OCI-LY7 (cell line): ENCODE data around the gene TMEM182. TPM values are rescaled to one million over a fixed set of nuclear protein-coding genes. Genes with fewer than 3 reads are reported as not detected.

ENCODE experiments used
- BruUV-seq: library from RNA; stranded (reverse); fragments of 400-500 nt; replicated peaks from 2 replicates; lab custom pipeline; 2021; lab: Mats Ljungman, UMichigan
- CTCF ChIA-PET: fragments of 300-600 bp; sonication (Branson Sonifier 250); formaldehyde crosslinking; loops from one replicate; lab custom pipeline; 2022; ENCODE audit warnings: antibody characterized with exemption; ENCODE audit not compliant: unreplicated experiment; lab: Charles Lee
- POLR2A ChIA-PET: fragments of 300-600 bp; sonication (Branson Sonifier 250); formaldehyde crosslinking; loops from one replicate; lab custom pipeline; 2022; ENCODE audit warnings: antibody characterized with exemption; lab: Charles Lee
- DNase-seq: peaks from one replicate; pipeline ENCODE4 v3.0.0-alpha.2; 2015; ENCODE audit warnings: low spot score
- H2AFZ ChIP-seq: fragments of 200-600 bp; sonication (generic), shearing (Covaris generic); 2 replicates; pipeline ENCODE4 v1.6.1; 2014; ENCODE audit warnings: mild to moderate bottlenecking, antibody characterized with exemption, low read length, moderate library complexity
- H3K27ac ChIP-seq: fragments of 200-600 bp; sonication (generic); 2 replicates; pipeline ENCODE4 v1.5.1; 2014; ENCODE audit warnings: mixed run types, low read depth, mild to moderate bottlenecking, moderate library complexity, low read length, inconsistent platforms; ENCODE audit not compliant: poor library complexity, severe bottlenecking
- H3K36me3 ChIP-seq: fragments of 200-600 bp; sonication (generic); 2 replicates; pipeline ENCODE4 v1.6.1; 2014; ENCODE audit warnings: mild to moderate bottlenecking, antibody characterized with exemption, low read length, moderate library complexity, mixed read lengths; ENCODE audit not compliant: insufficient read depth
- H3K4me1 ChIP-seq: fragments of 200-600 bp; sonication (generic); 2 replicates; pipeline ENCODE4 v1.5.1; 2014; ENCODE audit warnings: mild to moderate bottlenecking, low read length; ENCODE audit not compliant: insufficient read depth, poor library complexity, severe bottlenecking
- H3K4me2 ChIP-seq: fragments of 200-600 bp; sonication (generic); 2 replicates; pipeline ENCODE4 v1.6.1; 2014; ENCODE audit warnings: mild to moderate bottlenecking, low read length
- H3K4me3 ChIP-seq: fragments of 200-600 bp; sonication (generic); 2 replicates; pipeline ENCODE4 v1.5.1; 2014; ENCODE audit warnings: mild to moderate bottlenecking, low read depth, low read length; ENCODE audit not compliant: poor library complexity, severe bottlenecking
- H3K79me2 ChIP-seq: fragments of 200-600 bp; sonication (generic); 2 replicates; pipeline ENCODE4 v1.6.1; 2016; ENCODE audit warnings: low read depth, mild to moderate bottlenecking, low read length, moderate library complexity, mixed read lengths; ENCODE audit not compliant: insufficient read depth
- H3K9me2 ChIP-seq: fragments of 200-600 bp; sonication (generic); 2 replicates; pipeline ENCODE4 v1.6.1; 2016; ENCODE audit warnings: mild to moderate bottlenecking, low read length, mixed read lengths; ENCODE audit not compliant: insufficient read depth
- H3K9me3 ChIP-seq: fragments of 200-600 bp; sonication (generic); 2 replicates; pipeline ENCODE4 v1.6.1; 2014; ENCODE audit warnings: mild to moderate bottlenecking, mixed run types, low read length, mixed read lengths
- H4K20me1 ChIP-seq: fragments of 200-600 bp; sonication (generic); 2 replicates; pipeline ENCODE4 v1.6.1; 2014; ENCODE audit warnings: mild to moderate bottlenecking, antibody characterized with exemption, low read length, moderate library complexity, mixed read lengths; ENCODE audit not compliant: insufficient read depth
- EZH2phosphoT487 ChIP-seq: fragments of 200-600 bp; sonication (generic); IDR thresholded peaks from 2 replicates; pipeline ENCODE4 v1.6.1; 2018; ENCODE audit warnings: low read depth, borderline replicate concordance, mild to moderate bottlenecking, mixed run types, antibody characterized with exemption, low read length, moderate library complexity, mixed read lengths
- intact Hi-C: fragments of 100-400 bp; cut with micrococcal nuclease; formaldehyde crosslinking; loops from one replicate; pipeline ENCODE4 v1.10.0; 2022; ENCODE audit not compliant: unreplicated experiment
- total RNA-seq, 2 experiments: library from RNA; depleted of rRNA in 1 of 2; stranded (reverse); fragments of >200 nt in 1 of 2; shearing (Covaris generic) in 1 of 2; gene quantifications; 2 replicates each; pipeline ENCODE4 v1.2.3, GENCODE V29; 2014 to 2022
- TF ChIP-seq, protein P1 (sequence below): fragments of 200-600 bp; sonication (generic); conservative IDR thresholded peaks from 2 replicates; pipeline ENCODE4 v1.5.1; 2014; ENCODE audit warnings: mild to moderate bottlenecking, antibody characterized with exemption, low read length, moderate library complexity, mixed read lengths

TMEM182 gene
- total RNA-seq, 2 experiments from 2014 or later, result 2.1 to 3.2 TPM

- Histone ChIP-seq H3K27ac (no peak overlapping the region), H3K36me3 (no peaks in the 10 kb centered on the region), H3K9me3 (peaks cover 9% of the 10 kb centered on the region), H3K4me3 (no peak overlapping the region), H2AFZ (no peak overlapping the region), H3K4me1 (no peaks in the 10 kb centered on the region), H3K79me2 (no peaks in the 10 kb centered on the region), H4K20me1 (no peaks in the 10 kb centered on the region), H3K9me2 (no peaks in the 10 kb centered on the region), H3K4me2 (no peak overlapping the region)
- CTCF ChIA-PET, result no interaction called here
- TF ChIP-seq, protein P1, sequence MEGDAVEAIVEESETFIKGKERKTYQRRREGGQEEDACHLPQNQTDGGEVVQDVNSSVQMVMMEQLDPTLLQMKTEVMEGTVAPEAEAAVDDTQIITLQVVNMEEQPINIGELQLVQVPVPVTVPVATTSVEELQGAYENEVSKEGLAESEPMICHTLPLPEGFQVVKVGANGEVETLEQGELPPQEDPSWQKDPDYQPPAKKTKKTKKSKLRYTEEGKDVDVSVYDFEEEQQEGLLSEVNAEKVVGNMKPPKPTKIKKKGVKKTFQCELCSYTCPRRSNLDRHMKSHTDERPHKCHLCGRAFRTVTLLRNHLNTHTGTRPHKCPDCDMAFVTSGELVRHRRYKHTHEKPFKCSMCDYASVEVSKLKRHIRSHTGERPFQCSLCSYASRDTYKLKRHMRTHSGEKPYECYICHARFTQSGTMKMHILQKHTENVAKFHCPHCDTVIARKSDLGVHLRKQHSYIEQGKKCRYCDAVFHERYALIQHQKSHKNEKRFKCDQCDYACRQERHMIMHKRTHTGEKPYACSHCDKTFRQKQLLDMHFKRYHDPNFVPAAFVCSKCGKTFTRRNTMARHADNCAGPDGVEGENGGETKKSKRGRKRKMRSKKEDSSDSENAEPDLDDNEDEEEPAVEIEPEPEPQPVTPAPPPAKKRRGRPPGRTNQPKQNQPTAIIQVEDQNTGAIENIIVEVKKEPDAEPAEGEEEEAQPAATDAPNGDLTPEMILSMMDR, result no peak
- TF ChIP-seq EZH2phosphoT487, result no peak
- BruUV-seq, result no TSS peak
- intact Hi-C loops, result no loop called here
- no peak for DNase-seq
- POLR2A ChIA-PET, result interaction anchor here (0.7 kb wide), 1 partner anchor 62 kb away, joined by 3 read pairs; no protein-coding TSS in a partner anchor
Observed at GRCh38 chr2:102803041-102803896, 41.4 kb downstream of the TMEM182 start.

DNA sequence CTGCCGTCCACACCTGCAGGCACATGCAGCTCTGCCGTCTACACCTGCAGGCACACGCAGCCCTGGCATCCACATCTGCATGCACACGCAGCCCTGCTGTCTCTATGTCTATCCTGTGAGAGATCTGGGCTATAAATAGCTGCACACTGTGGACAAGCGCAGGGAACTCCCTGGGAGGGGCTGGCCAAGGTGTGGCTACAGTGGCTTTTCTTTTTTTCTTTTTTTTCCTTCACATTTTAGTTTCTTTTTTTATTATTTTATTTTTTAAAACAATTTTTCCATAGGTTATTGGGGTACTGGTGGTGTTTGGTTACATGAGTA lies 42.0 kb downstream of the TMEM182 start:
- intact Hi-C loops, result no loop called here
- Histone ChIP-seq H3K79me2 (no peaks in the 10 kb centered on the region), H3K36me3 (no peaks in the 10 kb centered on the region), H3K4me3 (no peak overlapping the region), H3K4me2 (no peak overlapping the region), H3K27ac (no peak overlapping the region), H4K20me1 (no peaks in the 10 kb centered on the region), H3K9me3 (peaks cover 9% of the 10 kb centered on the region), H2AFZ (no peak overlapping the region), H3K9me2 (no peaks in the 10 kb centered on the region), H3K4me1 (no peaks in the 10 kb centered on the region)
- DNase-seq, result no peak
- TF ChIP-seq, protein P1, result no peak
- no peak for TF ChIP-seq EZH2phosphoT487
- CTCF ChIA-PET, result no interaction called here
- BruUV-seq, result no TSS peak
- POLR2A ChIA-PET, result no interaction called here

DNA sequence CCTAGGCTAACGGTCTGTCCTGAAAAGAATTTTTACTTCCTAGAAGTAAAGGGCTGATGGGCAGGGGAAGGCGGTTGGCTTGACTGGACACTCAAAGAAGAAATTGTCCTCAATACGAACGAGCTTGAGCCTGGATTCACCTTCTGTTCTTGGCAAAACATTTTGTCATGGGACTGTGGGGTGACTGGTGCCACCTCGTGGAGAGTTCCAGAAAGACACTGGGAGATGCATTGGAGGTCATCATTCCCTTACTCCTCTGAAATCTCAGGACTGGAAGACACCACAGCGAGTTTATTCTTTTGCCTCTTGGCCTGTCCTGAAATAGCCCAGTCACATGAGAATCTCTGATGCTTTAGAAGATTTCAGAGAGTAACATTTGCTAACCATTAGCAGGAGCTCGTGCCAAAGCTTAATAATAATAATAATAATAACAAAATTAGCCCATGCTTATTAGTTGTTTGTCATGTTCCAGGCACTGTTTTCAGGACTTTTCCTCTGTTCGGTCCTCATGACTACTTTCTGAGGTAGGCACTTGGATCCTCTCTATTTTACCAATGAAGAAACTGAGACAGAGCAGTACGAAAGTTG lies 44.5 kb downstream of the TMEM182 start:
- Histone ChIP-seq H3K9me3 (peaks cover 6% of the 10 kb centered on the region), H4K20me1 (no peaks in the 10 kb centered on the region), H3K27ac (no peak overlapping the region), H3K79me2 (no peaks in the 10 kb centered on the region), H3K4me3 (no peak overlapping the region), H3K36me3 (no peaks in the 10 kb centered on the region), H2AFZ (no peak overlapping the region), H3K4me2 (no peak overlapping the region), H3K9me2 (no peaks in the 10 kb centered on the region), H3K4me1 (no peaks in the 10 kb centered on the region)
- ChIA-PET CTCF (interaction anchor here (0.6 to 1.0 kb wide), 2 partner anchors 34 to 55 kb away, joined by 3 to 4 read pairs; no protein-coding TSS in a partner anchor), POLR2A (no interaction called here)
- BruUV-seq, result no TSS peak
- TF ChIP-seq EZH2phosphoT487, result no peak
- TF ChIP-seq, protein P1, result peak; percentile 83
- peak; percentile 30 for DNase-seq
- intact Hi-C loops, result no loop called here
